ENCODE measurements around the gene CAMTA1.

The CAMTA1 gene

GRCh38 chr1:7407544-7407895 lies 622.3 kb downstream of the CAMTA1 start:
- TF ChIP-seq EZH2 (IDR thresholded peaks at IDR 0.05; ENCODE audit: borderline replicate concordance, low read depth, low read length, severe bottlenecking) (no peak), CTCF (IDR thresholded peaks at IDR 0.05; ENCODE audit: borderline replicate concordance, extremely low read depth, low read length, poor library complexity, severe bottlenecking) (no peak)
- no peak overlapping the region for H3K27ac ChIP-seq (ENCODE audit: low read length)
- H3K4me2 ChIP-seq (ENCODE audit: insufficient read depth, low read length) = no peak overlapping the region
- no peak overlapping the region for H3K4me3 ChIP-seq (ENCODE audit: low read depth in 1 of 2, low read length in 2 of 2)
- no peak for DNase-seq
- no peak overlapping the region for H2AFZ ChIP-seq (ENCODE audit: low read depth, low read length)
- no peaks in the 10 kb centered on the region for H3K27me3 ChIP-seq (ENCODE audit: insufficient read depth, low read length, poor library complexity)
- no peak for ATAC-seq (ENCODE audit: insufficient read depth, low read depth)
- H3K4me1 ChIP-seq (ENCODE audit: insufficient read depth, low read length) = no peaks in the 10 kb centered on the region
- H3K9ac ChIP-seq (ENCODE audit: low read depth, low read length) = no peak overlapping the region
- H3K9me3 ChIP-seq (ENCODE audit: insufficient read depth, low read length, severe bottlenecking) = no peaks in the 10 kb centered on the region
- no peaks in the 10 kb centered on the region for H3K79me2 ChIP-seq (ENCODE audit: insufficient read depth, low read length)
- no peaks in the 10 kb centered on the region for H3K36me3 ChIP-seq (ENCODE audit: insufficient read depth, low read length)
- no peaks in the 10 kb centered on the region for H4K20me1 ChIP-seq (ENCODE audit: insufficient read depth, low read length)

- TF ChIP-seq EZH2 (IDR thresholded peaks at IDR 0.05; ENCODE audit: borderline replicate concordance, low read depth, low read length, severe bottlenecking) (no peak), CTCF (IDR thresholded peaks at IDR 0.05; ENCODE audit: borderline replicate concordance, extremely low read depth, low read length, poor library complexity, severe bottlenecking) (no peak)
- Histone ChIP-seq H3K4me2 (ENCODE audit: insufficient read depth, low read length) (no peak overlapping the region), H3K9me3 (ENCODE audit: insufficient read depth, low read length, severe bottlenecking) (no peaks in the 10 kb centered on the region), H3K4me3 (ENCODE audit: low read depth in 1 of 2, low read length in 2 of 2) (no peak overlapping the region), H4K20me1 (ENCODE audit: insufficient read depth, low read length) (no peaks in the 10 kb centered on the region), H3K9ac (ENCODE audit: low read depth, low read length) (no peak overlapping the region), H3K27me3 (ENCODE audit: insufficient read depth, low read length, poor library complexity) (no peaks in the 10 kb centered on the region), H3K36me3 (ENCODE audit: insufficient read depth, low read length) (no peaks in the 10 kb centered on the region), H3K4me1 (ENCODE audit: insufficient read depth, low read length) (no peaks in the 10 kb centered on the region), H3K79me2 (ENCODE audit: insufficient read depth, low read length) (no peaks in the 10 kb centered on the region), H3K27ac (ENCODE audit: low read length) (no peak overlapping the region), H2AFZ (ENCODE audit: low read depth, low read length) (no peak overlapping the region)
- ATAC-seq (ENCODE audit: insufficient read depth, low read depth) (no peak), DNase-seq (no peak)
Measured at GRCh38 chr1:7407980-7408770, 622.9 kb downstream of the CAMTA1 start.

- TF ChIP-seq CTCF (IDR thresholded peaks at IDR 0.05; ENCODE audit: borderline replicate concordance, extremely low read depth, low read length, poor library complexity, severe bottlenecking) (no peak), EZH2 (IDR thresholded peaks at IDR 0.05; ENCODE audit: borderline replicate concordance, low read depth, low read length, severe bottlenecking) (no peak)
Measured at GRCh38 chr1:7408771-7409150, 623.5 kb downstream of the CAMTA1 start.

More at GRCh38 chr1:7408771-7409150, 623.5 kb downstream of the CAMTA1 start:
- no peaks in the 10 kb centered on the region for H3K27me3 ChIP-seq (ENCODE audit: insufficient read depth, low read length, poor library complexity)
- H3K79me2 ChIP-seq (ENCODE audit: insufficient read depth, low read length) = no peaks in the 10 kb centered on the region
- H3K4me1 ChIP-seq (ENCODE audit: insufficient read depth, low read length) = no peaks in the 10 kb centered on the region
- no peaks in the 10 kb centered on the region for H3K36me3 ChIP-seq (ENCODE audit: insufficient read depth, low read length)
- ATAC-seq (ENCODE audit: insufficient read depth, low read depth) = no peak
- no peaks in the 10 kb centered on the region for H3K9me3 ChIP-seq (ENCODE audit: insufficient read depth, low read length, severe bottlenecking)
- DNase-seq = no peak
- H3K4me2 ChIP-seq (ENCODE audit: insufficient read depth, low read length) = no peak overlapping the region
- H2AFZ ChIP-seq (ENCODE audit: low read depth, low read length) = no peak overlapping the region
- H3K27ac ChIP-seq (ENCODE audit: low read length) = no peak overlapping the region
- no peak overlapping the region for H3K9ac ChIP-seq (ENCODE audit: low read depth, low read length)
- H4K20me1 ChIP-seq (ENCODE audit: insufficient read depth, low read length) = no peaks in the 10 kb centered on the region
- no peak overlapping the region for H3K4me3 ChIP-seq (ENCODE audit: low read depth in 1 of 2, low read length in 2 of 2)

Data from DND-41 (cell line).